GM21737 (cell line): ENCODE results near the gene TBC1D10B.
"Not testable (repeated sequence)": the region's sequence is repeated elsewhere in the genome, so short reads cannot be mapped to it uniquely, and the experiment has no call there.

ENCODE experiments used
- ATAC-seq: cut with Tn5 transposase; IDR thresholded peaks from one replicate; pipeline ENCODE4 v1.9.1; 2021; ENCODE audit warnings: mild to moderate bottlenecking, moderate library complexity; ENCODE audit not compliant: unreplicated experiment

TBC1D10B gene

GRCh38 chr16:30356401-30357084, 13.8 kb downstream of the TBC1D10B start:
- no peak for ATAC-seq

- no peak for ATAC-seq
Measured at GRCh38 chr16:30355954-30356308, 14.4 kb downstream of the TBC1D10B start.

- peak; percentile 50 for ATAC-seq
Measured at GRCh38 chr16:30355144-30355953, 14.9 kb downstream of the TBC1D10B start, which contains the start of gene CD2BP2. TSS of gene CD2BP2 (minus strand) at chr16:30355308. CDS start at chr16:30354681, 627 bp downstream.

GRCh38 chr16:30354423-30355143, 15.7 kb downstream of the TBC1D10B start:
- peak; percentile 7 for ATAC-seq

GRCh38 chr16:30353438-30354129, 16.7 kb downstream of the TBC1D10B start:
- ATAC-seq: no peak

GRCh38 chr16:30352488-30353401, 17.5 kb downstream of the TBC1D10B start:
- ATAC-seq: no peak

GRCh38 chr16:30351586-30352419, 18.5 kb downstream of the TBC1D10B start:
- ATAC-seq: no peak

GRCh38 chr16:30351001-30351441, 19.3 kb downstream of the TBC1D10B start:
- no peak for ATAC-seq

GRCh38 chr16:30350134-30350871, 20.0 kb downstream of the TBC1D10B start:
- peak; percentile 47 for ATAC-seq

GRCh38 chr16:30349675-30350074, 20.6 kb downstream of the TBC1D10B start:
- ATAC-seq: no peak

- no peak for ATAC-seq
Measured at GRCh38 chr16:30348929-30349328, 21.4 kb downstream of the TBC1D10B start.

GRCh38 chr16:30348113-30348512, 22.2 kb downstream of the TBC1D10B start:
- no peak for ATAC-seq

GRCh38 chr16:30346286-30346685, 24.0 kb downstream of the TBC1D10B start:
- no peak for ATAC-seq

GRCh38 chr16:30343491-30343820, 26.8 kb downstream of the TBC1D10B start:
- ATAC-seq: not testable (repeated sequence)

- ATAC-seq: no peak
Measured at GRCh38 chr16:30342751-30343490, 27.4 kb downstream of the TBC1D10B start.

GRCh38 chr16:30341971-30342370, 28.3 kb downstream of the TBC1D10B start:
- not testable (repeated sequence) for ATAC-seq

- no peak for ATAC-seq
Measured at GRCh38 chr16:30340621-30341020, 29.7 kb downstream of the TBC1D10B start.

- not testable (repeated sequence) for ATAC-seq
Measured at GRCh38 chr16:30338715-30339114, 31.6 kb downstream of the TBC1D10B start.
